Gastroesophageal sphincter (tissue), 4 donors: Measurements from ENCODE around the gene TMCC1. TPM values are rescaled to one million over a fixed set of nuclear protein-coding genes. Genes with fewer than 3 reads are reported as not detected.

Experiments
- ATAC-seq: fragments of 150-250 bp; one replicate; pipeline ENCODE4 v1.9.1; 2016; ENCODE audit warnings: mild to moderate bottlenecking, moderate library complexity
- H3K27ac ChIP-seq, 4 donors: fragments of 200-600 bp; sonication (generic) in 3 of 4; 1 replicate in 3 of 4; 2 replicates in 1 of 4; pipeline ENCODE4 v1.5.1; 2016 to 2019
- H3K27me3 ChIP-seq: fragments of 200-600 bp; sonication (generic); one replicate; pipeline ENCODE4 v1.5.1; 2019
- H3K36me3 ChIP-seq, 2 donors: fragments of 200-600 bp; sonication (generic); one replicate each; pipeline ENCODE4 v1.5.1; 2019; ENCODE audit warnings: control low read depth in 1 of 2
- H3K4me1 ChIP-seq, 3 donors: fragments of 200-600 bp; sonication (generic); 1 replicate in 2 of 3; 2 replicates in 1 of 3; pipeline ENCODE4 v1.5.1; 2016 to 2019; ENCODE audit warnings: control low read depth in 2 of 3
- H3K4me3 ChIP-seq, 2 donors: fragments of 200-600 bp; sonication (generic); one replicate each; pipeline ENCODE4 v1.5.1; 2019; ENCODE audit warnings: mild to moderate bottlenecking in 1 of 2, moderate library complexity in 1 of 2
- H3K9me3 ChIP-seq, 3 donors: fragments of 200-600 bp; sonication (generic); one replicate each; pipeline ENCODE4 v1.5.1; 2017 to 2019; ENCODE audit warnings: control low read depth in 2 of 3
- CTCF ChIP-seq, 4 experiments: fragments of 200-600 bp in 2 of 4; fragments of 450-650 bp in 2 of 4; sonication (generic) in 1 of 4; IDR thresholded peaks; one replicate each; pipeline ENCODE4 v1.5.1; 2017 to 2019; ENCODE audit warnings: antibody characterized with exemption in 4 of 4, mild to moderate bottlenecking in 2 of 4, moderate library complexity in 2 of 4
- EP300 ChIP-seq: sonication (generic); formaldehyde crosslinking; IDR thresholded peaks from one replicate; pipeline ENCODE4 v1.6.1; 2017; ENCODE audit warnings: antibody characterized with exemption, mild to moderate bottlenecking
- POLR2A ChIP-seq, 2 donors: fragments of 450-650 bp; IDR thresholded peaks; one replicate each; pipeline ENCODE4 v1.6.1; 2017; ENCODE audit warnings: antibody characterized with exemption in 2 of 2, mild to moderate bottlenecking in 2 of 2, moderate library complexity in 1 of 2
- POLR2AphosphoS5 ChIP-seq: sonication (generic); formaldehyde crosslinking; IDR thresholded peaks from one replicate; pipeline ENCODE4 v1.6.1; 2017; ENCODE audit warnings: antibody characterized with exemption
- WGBS, 2 donors: methylation state at CpG; one replicate each; pipeline ENCODE4 v1.1.5; 2018; ENCODE audit warnings: low coverage in 1 of 2; 5-methylcytosine and 5-hydroxymethylcytosine counted together
- total RNA-seq, 4 donors: library from RNA; depleted of rRNA; stranded (reverse); fragments of >200 nt; gene quantifications; one replicate each; pipeline ENCODE4 v1.1.0, GENCODE V29; 2016

TMCC1 gene
- total RNA-seq, 4 donors from 2014 or later, result 20.3 to 32.7 (median 28.1) TPM

- 50% methylated on average over 1 of the region's 5 CpGs; no CpG with 5 or more reads in 1 of the 2 donors for WGBS, 2 donors
- Histone ChIP-seq H3K27me3 (peaks cover 8% of the 10 kb centered on the region), H3K4me1 (no peaks in the 10 kb centered on the region), H3K36me3 (no peaks in the 10 kb centered on the region), H3K27ac (no peak overlapping the region), H3K4me3 (no peak overlapping the region), H3K9me3 (peaks cover 0 to 48% (median 0%) of the 10 kb centered on the region in 3 donors)
- TF ChIP-seq POLR2AphosphoS5, result no peak
- no peak for TF ChIP-seq POLR2A (IDR thresholded peaks at IDR 0.05)
- TF ChIP-seq CTCF (IDR thresholded peaks at IDR 0.05), result no peak
- TF ChIP-seq EP300, result no peak
- no peak for ATAC-seq
Observed at GRCh38 chr3:129927072-129927471, 33.6 kb upstream of the TMCC1 start.

DNA sequence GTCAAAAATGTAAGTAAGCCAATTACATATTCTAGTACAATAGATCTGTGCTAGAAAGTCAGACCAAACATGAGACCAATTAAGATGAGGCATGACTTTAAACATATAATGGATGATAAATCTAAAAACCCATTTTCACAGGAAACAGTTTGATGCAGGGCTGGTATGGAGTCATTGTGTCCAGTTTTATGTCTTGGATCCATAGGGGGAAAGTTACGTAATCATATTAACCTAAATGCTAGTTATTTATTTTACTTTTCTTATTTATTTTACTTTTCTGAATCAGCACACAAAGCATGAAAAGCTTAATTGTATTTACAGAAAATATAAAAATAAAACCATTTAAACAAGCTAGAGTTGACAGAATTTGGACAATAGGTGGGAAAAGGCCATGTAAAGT, 26.3 kb upstream of the TMCC1 start:
- H3K36me3 ChIP-seq, result no peaks in the 10 kb centered on the region
- no peaks in the 10 kb centered on the region for H3K4me1 ChIP-seq
- H3K9me3 ChIP-seq, result peaks cover 0 to 59% (median 2%) of the 10 kb centered on the region in 3 donors
- H3K27ac ChIP-seq, result no peak overlapping the region
- WGBS, 2 donors, result 100% methylated on average over 1 of the region's 1 CpG
- no peaks in the 10 kb centered on the region for H3K27me3 ChIP-seq
- H3K4me3 ChIP-seq, result no peak overlapping the region
- ATAC-seq, result no peak
- no peak for TF ChIP-seq EP300

- 71% methylated on average over 2 of the region's 3 CpGs; no CpG with 5 or more reads in 1 of the 2 donors for WGBS, 2 donors
- H3K9me3 ChIP-seq, result peaks cover 0 to 54% (median 2%) of the 10 kb centered on the region in 3 donors
Observed at GRCh38 chr3:129919357-129919756, 25.8 kb upstream of the TMCC1 start.

DNA sequence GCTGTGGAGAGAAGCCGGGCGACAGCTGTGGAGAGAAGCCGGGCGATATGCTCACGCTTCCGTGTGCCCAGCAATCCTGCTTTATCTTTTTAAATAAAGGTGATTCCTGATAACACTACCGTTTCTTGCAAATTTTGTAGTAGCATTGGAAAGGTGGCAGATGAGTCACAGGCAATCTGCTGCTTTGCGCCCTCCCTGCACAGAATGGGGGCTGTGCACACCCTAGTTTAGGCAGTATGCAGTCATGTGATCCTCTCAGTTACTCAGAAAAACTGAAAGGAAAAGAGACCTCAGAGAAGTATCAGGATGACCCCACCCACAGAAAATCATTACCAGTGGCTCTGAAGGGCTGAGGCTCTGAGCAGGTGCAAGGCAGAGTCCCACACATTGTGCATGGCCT, 24.9 kb upstream of the TMCC1 start:
- no peak for TF ChIP-seq EP300
- no peak for TF ChIP-seq POLR2A (IDR thresholded peaks at IDR 0.05)
- no peak for TF ChIP-seq POLR2AphosphoS5
- TF ChIP-seq CTCF (IDR thresholded peaks at IDR 0.05), result no peak
- 80 to 95% methylated on average over 3 to 8 of the region's 8 CpGs for WGBS, 2 donors
- H3K4me3 ChIP-seq, result no peak overlapping the region
- ATAC-seq, result no peak
- H3K9me3 ChIP-seq, result peaks cover 0 to 52% (median 2%) of the 10 kb centered on the region in 3 donors
- no peak overlapping the region for H3K27ac ChIP-seq
- H3K27me3 ChIP-seq, result no peaks in the 10 kb centered on the region
- no peaks in the 10 kb centered on the region for H3K4me1 ChIP-seq
- no peaks in the 10 kb centered on the region for H3K36me3 ChIP-seq

More at GRCh38 chr3:129919357-129919756, 25.8 kb upstream of the TMCC1 start:
- Histone ChIP-seq H3K36me3 (no peaks in the 10 kb centered on the region), H3K27me3 (no peaks in the 10 kb centered on the region), H3K27ac (no peak overlapping the region), H3K4me3 (no peak overlapping the region), H3K4me1 (no peaks in the 10 kb centered on the region)
- no peak for TF ChIP-seq POLR2AphosphoS5
- TF ChIP-seq CTCF (IDR thresholded peaks at IDR 0.05), result no peak
- TF ChIP-seq EP300, result no peak
- no peak for TF ChIP-seq POLR2A (IDR thresholded peaks at IDR 0.05)
- ATAC-seq, result no peak

DNA sequence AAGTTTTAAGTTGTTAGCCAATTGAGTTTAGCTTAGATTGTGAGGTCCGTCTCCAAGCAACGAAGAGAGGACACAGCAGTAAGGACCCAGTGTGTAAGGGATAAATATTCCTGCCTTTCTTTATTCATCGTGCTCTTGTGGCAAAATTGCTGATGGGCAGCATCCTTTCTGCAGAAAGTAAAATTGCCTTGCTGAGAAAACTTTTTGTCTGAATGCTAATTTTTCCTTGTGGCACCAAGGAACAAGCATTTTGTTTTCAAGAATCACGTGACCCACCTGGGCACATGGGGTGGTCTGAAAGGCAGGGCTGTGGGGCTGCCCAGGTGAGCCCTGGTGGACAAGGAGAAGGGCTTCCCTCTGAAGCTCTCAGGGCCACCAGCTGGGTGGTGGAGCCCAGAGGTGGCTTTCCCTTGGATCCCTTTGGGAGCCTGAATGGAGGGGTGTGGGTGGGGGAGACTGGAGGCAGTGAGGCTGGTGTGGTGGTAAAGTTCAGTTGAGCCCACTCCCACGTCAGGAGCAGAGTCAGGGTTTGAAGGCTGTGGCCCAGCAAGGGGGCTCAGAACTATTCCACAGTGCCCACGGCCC, 24.0 kb upstream of the TMCC1 start:
- Histone ChIP-seq H3K27ac (no peak overlapping the region), H3K27me3 (no peaks in the 10 kb centered on the region), H3K9me3 (peaks cover 0 to 46% (median 2%) of the 10 kb centered on the region in 3 donors), H3K4me3 (no peak overlapping the region), H3K4me1 (no peaks in the 10 kb centered on the region), H3K36me3 (no peaks in the 10 kb centered on the region)
- 94% methylated on average over 4 of the region's 6 CpGs; no CpG with 5 or more reads in 1 of the 2 donors for WGBS, 2 donors
- no peak for ATAC-seq
- TF ChIP-seq CTCF (IDR thresholded peaks at IDR 0.05) (no peak), EP300 (no peak), POLR2A (IDR thresholded peaks at IDR 0.05) (no peak)
